Middle frontal gyrus (tissue), 1 donor: Measurements from ENCODE around the gene MBD3.
A peak's percentile ranks its signal among the peaks of the same experiment; 100 is the strongest.
"Not testable (repeated sequence)": the region's sequence is repeated elsewhere in the genome, so short reads cannot be mapped to it uniquely, and the experiment has no call there.

Source experiments
- DNase-seq: peaks from one replicate; pipeline ENCODE4 v3.0.0-alpha.2; 2015; ENCODE audit warnings: low spot score; ENCODE audit errors: extremely low spot score

The MBD3 gene

GRCh38 chr19:1592755-1593500, at the start of gene MBD3:
MBD3 (minus strand) TSS chr19:1592865; CDS start chr19:1592631, 234 bp downstream.
- peak; percentile 83 for DNase-seq

- DNase-seq = not testable (repeated sequence)
Measured at GRCh38 chr19:1640893-1641448, 48.3 kb upstream of the MBD3 start.

GRCh38 chr19:1636325-1637236, 43.9 kb upstream of the MBD3 start:
- DNase-seq = no peak

- DNase-seq = no peak
Measured at GRCh38 chr19:1634938-1635243, 42.2 kb upstream of the MBD3 start.

GRCh38 chr19:1634242-1634937, 41.7 kb upstream of the MBD3 start:
- DNase-seq = no peak

GRCh38 chr19:1633269-1633826, 40.7 kb upstream of the MBD3 start:
- no peak for DNase-seq

- DNase-seq = no peak
Measured at GRCh38 chr19:1632462-1633268, 40.0 kb upstream of the MBD3 start.

GRCh38 chr19:1631557-1632100, 39.0 kb upstream of the MBD3 start:
- DNase-seq = no peak

GRCh38 chr19:1630811-1631210, 38.1 kb upstream of the MBD3 start:
- no peak for DNase-seq

GRCh38 chr19:1630012-1630411, 37.3 kb upstream of the MBD3 start:
- DNase-seq = no peak

GRCh38 chr19:1629256-1629808, 36.7 kb upstream of the MBD3 start:
- no peak for DNase-seq

- DNase-seq = no peak
Measured at GRCh38 chr19:1627194-1627593, 34.5 kb upstream of the MBD3 start.

GRCh38 chr19:1626417-1627010, 33.8 kb upstream of the MBD3 start:
- DNase-seq = no peak

GRCh38 chr19:1624458-1624857, 31.8 kb upstream of the MBD3 start:
- no peak for DNase-seq

- DNase-seq = no peak
Measured at GRCh38 chr19:1622541-1622940, 29.9 kb upstream of the MBD3 start.

GRCh38 chr19:1622007-1622406, 29.3 kb upstream of the MBD3 start:
- DNase-seq = no peak

- DNase-seq = no peak
Measured at GRCh38 chr19:1621574-1621973, 28.9 kb upstream of the MBD3 start.

- no peak for DNase-seq
Measured at GRCh38 chr19:1621021-1621420, 28.4 kb upstream of the MBD3 start.

- no peak for DNase-seq
Measured at GRCh38 chr19:1620502-1620901, 27.8 kb upstream of the MBD3 start.

GRCh38 chr19:1619703-1620102, 27.0 kb upstream of the MBD3 start:
- no peak for DNase-seq
